ENCODE measurements around the gene IFNLR1.

Gene IFNLR1

DNA sequence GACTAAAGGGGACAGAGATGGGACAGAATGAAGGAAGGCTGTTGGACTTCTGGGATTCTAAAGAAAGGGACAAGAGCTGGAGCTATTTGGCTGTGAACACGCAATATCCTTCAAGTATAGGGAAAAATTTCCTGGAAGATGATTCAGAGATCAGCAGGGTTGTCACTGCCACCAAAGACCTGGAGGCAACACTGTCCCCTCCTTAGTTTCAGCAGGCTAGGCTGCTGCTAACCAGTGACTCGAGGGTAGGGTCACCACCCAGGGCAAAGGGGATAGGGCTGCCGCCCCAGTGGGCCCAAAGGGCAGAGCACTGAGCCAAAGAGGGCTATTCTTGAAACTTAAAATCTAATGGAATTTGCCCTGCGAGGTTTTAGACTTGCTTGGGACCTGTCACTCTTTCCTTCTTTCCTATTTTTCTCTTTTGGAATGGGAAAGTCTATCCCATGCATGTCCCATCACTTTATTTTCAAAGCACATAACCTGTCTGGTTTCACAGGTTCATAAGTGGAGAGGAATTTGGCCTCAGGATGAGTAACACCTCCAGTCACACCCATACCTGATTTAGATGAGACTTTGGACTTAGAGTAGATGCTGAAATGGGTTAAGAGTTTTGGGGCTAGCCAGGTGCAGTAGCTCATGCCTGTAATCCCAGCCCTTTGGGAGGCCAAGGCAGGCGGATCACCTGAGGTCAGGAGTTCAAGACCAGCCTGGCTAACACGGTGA, 11.9 kb downstream of the IFNLR1 start:
- no peak for DNase-seq (ENCODE audit: low spot score)

- DNase-seq (ENCODE audit: low spot score) = no peak
These were observed 13.2 kb downstream of the IFNLR1 start for GRCh38 chr1:24173638-24174575.

DNA sequence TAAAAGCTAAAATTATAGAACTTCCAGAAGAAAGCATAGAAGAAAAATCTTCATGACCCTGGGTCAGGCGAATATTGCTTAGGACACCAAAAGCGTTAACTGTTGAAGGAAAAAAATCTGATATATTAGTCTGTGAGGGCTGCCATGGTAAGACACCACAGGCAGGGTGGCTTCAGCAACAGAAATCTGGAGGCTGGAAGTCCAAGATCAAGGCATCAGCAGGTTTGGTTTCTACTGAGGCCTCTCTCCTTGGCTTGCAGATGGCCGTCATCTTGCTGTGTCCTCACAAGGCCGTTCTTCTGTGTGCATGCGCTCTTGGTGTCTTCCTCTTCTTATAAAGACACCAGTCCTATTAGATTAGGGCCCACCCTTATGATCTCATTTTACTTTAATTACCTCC, 14.5 kb downstream of the IFNLR1 start:
- DNase-seq (ENCODE audit: low spot score) = no peak

GRCh38 chr1:24169286-24169685, 17.8 kb downstream of the IFNLR1 start:
- no peak for DNase-seq (ENCODE audit: low spot score)

DNA sequence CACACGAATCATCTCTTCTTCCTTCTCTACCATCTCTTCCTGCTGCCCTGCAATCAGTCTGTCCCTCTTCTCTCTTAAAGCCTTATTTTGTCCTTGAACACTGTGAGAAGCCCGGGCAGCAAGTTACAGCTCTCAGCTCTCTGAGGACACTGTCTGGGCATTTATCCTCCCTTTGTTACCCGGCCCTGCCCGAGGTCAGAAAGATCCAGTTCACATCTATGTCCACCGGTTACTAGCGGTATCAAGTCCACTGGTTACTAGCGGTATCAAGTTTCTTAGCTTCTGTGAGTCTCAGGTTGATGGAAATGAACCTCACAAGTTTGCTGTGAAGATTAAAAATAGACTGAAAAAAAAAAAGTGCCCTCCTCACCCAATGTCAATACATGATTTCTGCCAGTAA, 18.8 kb downstream of the IFNLR1 start:
- no peak for DNase-seq (ENCODE audit: low spot score)

DNA sequence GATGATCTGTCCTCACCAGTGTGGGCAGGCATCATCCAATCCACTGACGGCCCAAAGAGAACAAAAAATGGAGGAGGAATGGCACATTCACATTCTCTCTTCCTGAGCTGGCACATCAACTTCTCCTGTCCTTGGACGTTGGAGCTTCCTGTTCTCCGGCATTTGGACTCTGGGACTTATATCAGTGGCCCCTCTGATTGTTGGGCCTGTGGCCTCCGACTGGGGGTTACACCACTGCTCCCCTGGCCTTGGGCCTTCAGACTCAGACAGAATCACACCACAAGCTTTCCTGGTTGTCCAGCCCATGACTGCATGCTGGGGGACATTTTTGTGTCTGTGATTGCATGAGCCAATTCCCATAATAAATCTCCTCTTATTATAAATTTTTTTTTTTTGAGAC, 20.1 kb downstream of the IFNLR1 start:
- DNase-seq (ENCODE audit: low spot score) = no peak

- DNase-seq (ENCODE audit: low spot score) = no peak
These were observed 21.6 kb downstream of the IFNLR1 start for GRCh38 chr1:24165500-24165899.

GRCh38 chr1:24164004-24164403, 23.1 kb downstream of the IFNLR1 start:
- DNase-seq (ENCODE audit: low spot score) = no peak

GRCh38 chr1:24162201-24162600, 24.9 kb downstream of the IFNLR1 start:
- no peak for DNase-seq (ENCODE audit: low spot score)

GRCh38 chr1:24161270-24161669, 25.8 kb downstream of the IFNLR1 start:
- no peak for DNase-seq (ENCODE audit: low spot score)

GRCh38 chr1:24159366-24159765, 27.7 kb downstream of the IFNLR1 start:
- no peak for DNase-seq (ENCODE audit: low spot score)

GRCh38 chr1:24157918-24158481, 29.1 kb downstream of the IFNLR1 start:
- peak; percentile 55 for DNase-seq (ENCODE audit: low spot score)

DNA sequence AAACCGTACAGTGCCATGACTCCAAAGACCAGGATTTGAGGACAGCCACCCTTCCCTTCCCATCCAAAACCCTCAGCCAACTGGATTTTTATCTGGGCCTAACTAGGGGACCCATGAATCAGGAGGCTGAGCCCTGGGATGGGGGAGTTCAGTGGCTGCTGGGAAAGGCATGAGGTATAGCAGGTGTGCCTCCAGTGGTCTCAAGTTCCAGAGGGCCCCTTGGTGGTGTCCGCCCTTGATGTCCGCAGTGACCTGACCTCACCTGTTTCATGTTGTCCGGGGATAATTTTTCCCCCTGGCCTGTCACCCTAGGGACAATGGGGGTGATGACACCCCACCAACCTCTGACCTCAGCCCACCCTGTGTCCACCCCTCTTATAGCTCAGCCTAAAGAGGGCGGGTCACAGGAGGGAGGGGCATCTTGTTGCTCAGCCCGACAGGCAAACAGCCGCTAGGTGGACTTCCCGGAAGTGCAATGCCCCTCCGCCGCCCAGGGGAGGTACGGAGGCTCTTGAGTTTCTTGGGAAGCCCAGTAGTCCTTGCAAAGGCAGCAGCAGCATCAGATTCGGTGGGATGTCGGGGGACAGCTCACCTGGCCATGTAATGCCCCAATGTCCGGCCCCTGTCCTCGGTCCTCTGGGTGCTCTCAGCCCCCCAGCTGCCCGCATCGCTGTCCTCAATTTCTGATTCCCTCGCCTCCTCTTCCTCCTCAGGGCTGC, 30.4 kb downstream of the IFNLR1 start:
- no peak for DNase-seq (ENCODE audit: low spot score)

DNA sequence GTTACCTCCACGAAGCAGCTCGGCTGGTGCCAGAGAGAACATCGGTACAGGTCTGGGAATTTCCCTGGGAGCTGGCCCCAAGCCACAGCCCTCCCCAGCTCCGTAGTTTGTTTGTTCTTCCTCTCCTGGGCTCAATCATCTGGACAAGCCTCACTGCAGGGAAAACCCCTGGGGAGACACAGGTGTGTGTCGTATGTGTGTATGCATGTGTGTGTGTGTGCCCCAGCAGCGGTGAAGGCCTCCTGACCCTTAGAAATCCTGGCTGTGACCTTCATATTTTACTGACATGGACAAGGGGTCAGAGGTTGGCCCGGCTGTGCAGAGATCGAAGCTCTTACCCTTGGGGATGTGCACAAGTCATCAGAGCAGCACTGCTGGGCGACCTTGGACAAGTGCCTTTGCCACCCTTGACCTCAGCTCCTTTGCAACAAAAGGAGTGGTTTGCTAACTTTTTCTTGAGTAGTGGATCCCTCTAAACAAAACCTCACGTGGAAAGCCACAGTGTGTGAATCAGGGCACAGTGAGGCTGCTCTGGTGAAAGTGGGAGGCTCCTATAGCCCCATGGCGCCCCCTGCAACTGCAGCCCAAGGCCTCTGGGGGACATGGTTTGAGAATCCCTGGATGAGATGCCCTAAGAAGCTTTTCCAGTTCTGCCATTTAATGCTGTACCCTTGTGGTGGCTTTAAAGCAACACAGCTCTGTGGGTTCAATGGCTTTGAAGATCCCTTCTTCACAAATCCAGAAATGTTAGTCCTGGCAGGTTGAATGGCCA, 31.9 kb downstream of the IFNLR1 start:
- no peak for DNase-seq (ENCODE audit: low spot score)

DNA sequence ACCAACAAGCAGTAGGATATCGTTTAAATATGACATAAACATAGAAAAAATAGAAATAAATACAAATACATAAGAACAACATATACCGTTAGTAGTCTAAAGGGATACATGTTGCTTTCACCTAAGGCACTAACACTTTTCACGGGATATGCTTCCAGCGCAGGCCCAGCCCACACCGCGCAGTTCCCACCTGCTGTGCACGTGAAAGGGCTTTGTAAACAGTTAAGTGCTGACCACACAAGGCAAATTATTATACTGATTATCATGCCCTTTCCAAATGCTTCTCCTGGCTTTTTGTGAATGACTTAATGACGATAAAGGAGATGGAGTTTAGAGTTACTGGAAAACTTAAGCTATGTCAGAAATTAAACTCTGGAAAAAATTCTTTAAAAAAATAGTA, 32.9 kb downstream of the IFNLR1 start:
- DNase-seq (ENCODE audit: low spot score) = no peak

- DNase-seq (ENCODE audit: low spot score) = no peak
These were observed 34.2 kb downstream of the IFNLR1 start for GRCh38 chr1:24152631-24153494.

DNA sequence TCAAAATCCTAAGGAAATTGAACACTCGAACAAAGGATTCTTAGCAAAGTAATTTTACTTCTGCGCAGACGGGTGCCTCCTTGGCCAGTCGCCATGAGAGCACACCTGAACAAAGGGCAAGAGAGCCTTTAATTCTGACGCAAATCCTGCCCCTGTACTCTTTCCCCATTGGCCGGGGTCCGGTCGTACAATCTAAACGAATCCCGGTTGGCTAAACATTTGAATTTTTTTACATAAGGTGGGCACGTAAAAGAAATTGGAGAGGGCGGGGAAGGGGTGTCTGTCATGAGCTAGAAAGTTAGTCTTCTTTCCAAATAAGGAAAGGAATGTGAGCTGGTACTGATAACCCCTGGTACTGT, 35.9 kb downstream of the IFNLR1 start:
- no peak for DNase-seq (ENCODE audit: low spot score)

- DNase-seq (ENCODE audit: low spot score) = peak; percentile 91
These were observed 36.6 kb downstream of the IFNLR1 start for GRCh38 chr1:24150234-24151174.

GRCh38 chr1:24149866-24150233, 37.2 kb downstream of the IFNLR1 start:
- DNase-seq (ENCODE audit: low spot score) = peak; percentile 77

DNA sequence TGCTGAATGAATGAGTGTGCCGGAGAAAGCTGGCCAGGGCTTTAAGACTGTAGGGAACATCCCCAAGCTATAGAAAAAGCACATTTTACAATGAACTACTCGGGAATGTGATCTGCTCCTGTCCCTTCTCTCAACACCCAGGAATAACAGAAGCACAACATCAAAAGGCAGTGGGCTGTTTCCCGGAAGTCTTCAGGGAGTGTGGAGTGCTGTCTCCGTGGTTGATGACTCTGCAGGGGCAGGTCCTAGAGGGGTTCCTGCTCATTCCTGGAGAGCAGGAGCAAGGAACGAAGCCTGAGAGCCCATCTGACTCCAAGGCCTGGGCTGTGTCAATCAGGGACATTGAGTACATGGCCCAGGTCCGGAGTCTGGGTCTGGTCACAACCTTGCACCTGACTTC, 39.3 kb downstream of the IFNLR1 start:
- no peak for DNase-seq (ENCODE audit: low spot score)
